ENCODE measurements around the gene NOVA2. TPM values are rescaled to one million over a fixed set of nuclear protein-coding genes. Genes with fewer than 3 reads are reported as not detected.

NOVA2 gene
- polyA plus RNA-seq, 1 of the 3 experiments (the other 2 are of a cell fraction): 1.9 TPM

DNA sequence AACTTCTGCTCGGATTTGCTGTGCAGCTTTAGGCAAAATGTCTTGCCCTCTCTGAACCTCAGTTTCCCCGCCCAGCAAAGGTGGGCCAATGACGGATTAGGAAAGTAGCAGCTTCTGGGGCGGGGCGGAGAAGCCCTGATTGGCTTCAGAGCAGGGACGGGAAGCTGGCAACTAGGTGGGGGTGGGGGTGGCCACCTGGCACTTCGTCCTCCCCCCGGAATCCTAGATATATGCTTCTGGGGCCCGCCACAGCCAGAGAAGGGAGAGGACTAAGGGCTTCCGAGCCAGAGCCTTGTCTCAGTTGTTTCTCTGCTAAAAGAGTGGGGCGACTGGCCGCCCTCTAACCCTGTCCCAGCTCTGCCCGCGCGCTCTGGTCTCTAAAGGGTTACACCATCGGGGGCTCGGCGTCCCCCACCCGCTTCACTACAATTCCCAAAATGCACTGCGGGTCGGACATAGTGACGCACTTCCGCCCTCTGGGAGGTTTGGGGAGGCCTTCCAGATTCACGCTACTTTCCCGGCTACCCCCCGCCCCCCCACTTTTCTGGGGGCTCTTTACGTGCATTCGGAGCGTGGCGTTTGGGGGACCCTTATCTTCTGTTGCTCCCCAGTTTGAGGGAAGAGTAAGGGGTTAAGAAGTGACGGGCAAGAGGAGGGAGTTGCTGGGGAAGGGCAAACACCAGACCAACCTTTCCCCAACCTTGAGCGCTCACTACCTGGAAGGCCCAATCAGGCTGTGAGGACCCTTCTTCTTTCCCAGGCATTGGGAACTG is 87.1 kb downstream of the NOVA2 start:
- H3K27ac ChIP-seq (ENCODE audit: low read depth in 2 of 2, low read length in 1 of 2): peak overlapping the region; percentile 78 to 92
- H3F3A ChIP-seq (replicated peaks; ENCODE audit: insufficient read depth): peaks cover 19% of the 10 kb centered on the region
- H3K27me3 ChIP-seq (ENCODE audit: insufficient read depth): no peaks in the 10 kb centered on the region
- peaks cover 3 to 39% of the 10 kb centered on the region in 2 experiments; a peak in 2 of 4 replicates for H3K4me1 ChIP-seq (ENCODE audit: control insufficient read depth in 1 of 2, insufficient read depth in 2 of 2, low read depth in 1 of 2, low read length in 1 of 2)
- peak overlapping the region; percentile 72 to 81 for H3K4me3 ChIP-seq (ENCODE audit: low read depth in 2 of 2, low read length in 1 of 2)
- H3K79me2 ChIP-seq (ENCODE audit: insufficient read depth): peaks cover 29% of the 10 kb centered on the region
- peak overlapping the region; percentile 75 for H2AFZ ChIP-seq (ENCODE audit: low read depth)
- H4K20me1 ChIP-seq (ENCODE audit: insufficient read depth): peaks cover 33% of the 10 kb centered on the region
- DNase-seq: peak; percentile 94
- peak overlapping the region; percentile 84 for H3K4me2 ChIP-seq
- CTCF ChIA-PET: interaction anchor here (0.8 to 9.9 kb wide), 6 partner anchors 16 to 117 kb away, joined by 3 to 130 read pairs (median 8); partner anchors contain the start of genes FOXA3, MYPOP, RSPH6A and SYMPK
- 2% methylated on average over 23 of the region's 32 CpGs for WGBS (ENCODE audit: low lambda C conversion rate)
- POLR2A ChIA-PET: interaction anchor here (0.6 to 1.6 kb wide), 4 partner anchors 16 to 123 kb away, joined by 3 to 19 read pairs (median 5); partner anchors contain the start of genes MYPOP and SYMPK
- no peaks in the 10 kb centered on the region for H3K9me2 ChIP-seq
- H3K9ac ChIP-seq: peak overlapping the region; percentile 77
- peaks cover 3 to 28% of the 10 kb centered on the region in 2 experiments for H3K36me3 ChIP-seq (replicated peaks in 1 of 2; ENCODE audit: control insufficient read depth in 1 of 2, insufficient read depth in 2 of 2, low read length in 1 of 2)
- TF ChIP-seq, protein P1, sequence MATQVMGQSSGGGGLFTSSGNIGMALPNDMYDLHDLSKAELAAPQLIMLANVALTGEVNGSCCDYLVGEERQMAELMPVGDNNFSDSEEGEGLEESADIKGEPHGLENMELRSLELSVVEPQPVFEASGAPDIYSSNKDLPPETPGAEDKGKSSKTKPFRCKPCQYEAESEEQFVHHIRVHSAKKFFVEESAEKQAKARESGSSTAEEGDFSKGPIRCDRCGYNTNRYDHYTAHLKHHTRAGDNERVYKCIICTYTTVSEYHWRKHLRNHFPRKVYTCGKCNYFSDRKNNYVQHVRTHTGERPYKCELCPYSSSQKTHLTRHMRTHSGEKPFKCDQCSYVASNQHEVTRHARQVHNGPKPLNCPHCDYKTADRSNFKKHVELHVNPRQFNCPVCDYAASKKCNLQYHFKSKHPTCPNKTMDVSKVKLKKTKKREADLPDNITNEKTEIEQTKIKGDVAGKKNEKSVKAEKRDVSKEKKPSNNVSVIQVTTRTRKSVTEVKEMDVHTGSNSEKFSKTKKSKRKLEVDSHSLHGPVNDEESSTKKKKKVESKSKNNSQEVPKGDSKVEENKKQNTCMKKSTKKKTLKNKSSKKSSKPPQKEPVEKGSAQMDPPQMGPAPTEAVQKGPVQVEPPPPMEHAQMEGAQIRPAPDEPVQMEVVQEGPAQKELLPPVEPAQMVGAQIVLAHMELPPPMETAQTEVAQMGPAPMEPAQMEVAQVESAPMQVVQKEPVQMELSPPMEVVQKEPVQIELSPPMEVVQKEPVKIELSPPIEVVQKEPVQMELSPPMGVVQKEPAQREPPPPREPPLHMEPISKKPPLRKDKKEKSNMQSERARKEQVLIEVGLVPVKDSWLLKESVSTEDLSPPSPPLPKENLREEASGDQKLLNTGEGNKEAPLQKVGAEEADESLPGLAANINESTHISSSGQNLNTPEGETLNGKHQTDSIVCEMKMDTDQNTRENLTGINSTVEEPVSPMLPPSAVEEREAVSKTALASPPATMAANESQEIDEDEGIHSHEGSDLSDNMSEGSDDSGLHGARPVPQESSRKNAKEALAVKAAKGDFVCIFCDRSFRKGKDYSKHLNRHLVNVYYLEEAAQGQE (IDR thresholded peaks at IDR 0.05; ENCODE audit: low read depth, low read length): 0 out of 2 replicates have a peak, but pooled peaks have one; percentile 2
- TF ChIP-seq TAF1 (IDR thresholded peaks at IDR 0.05; ENCODE audit: borderline replicate concordance, low read depth, low read length) (peak; percentile 43), FOSL2 (IDR thresholded peaks at IDR 0.05; ENCODE audit: borderline replicate concordance, low read depth) (no peak), NRF1 (IDR thresholded peaks at IDR 0.05; ENCODE audit: low read depth, low read length) (no peak), YY1 (IDR thresholded peaks at IDR 0.05; ENCODE audit: low read depth) (peak; percentile 48; the same call in 1 of the 2 replicates), POLR2AphosphoS5 (IDR thresholded peaks at IDR 0.05; ENCODE audit: low read depth, low read length) (peak; percentile 71; the same call in 1 of the 2 replicates), CHD2 (IDR thresholded peaks at IDR 0.05; ENCODE audit: low read length, partially characterized antibody) (peak; percentile 84), ELF1 (IDR thresholded peaks at IDR 0.05) (peak; percentile 71), TCF12 (IDR thresholded peaks at IDR 0.05) (no peak), GABPA (IDR thresholded peaks at IDR 0.05; ENCODE audit: low read depth) (peak; percentile 87), SIN3A (IDR thresholded peaks at IDR 0.05; ENCODE audit: borderline replicate concordance, low read depth, low read length) (peak; percentile 29; the same call in 1 of the 2 replicates)
- TF ChIP-seq, protein P2, sequence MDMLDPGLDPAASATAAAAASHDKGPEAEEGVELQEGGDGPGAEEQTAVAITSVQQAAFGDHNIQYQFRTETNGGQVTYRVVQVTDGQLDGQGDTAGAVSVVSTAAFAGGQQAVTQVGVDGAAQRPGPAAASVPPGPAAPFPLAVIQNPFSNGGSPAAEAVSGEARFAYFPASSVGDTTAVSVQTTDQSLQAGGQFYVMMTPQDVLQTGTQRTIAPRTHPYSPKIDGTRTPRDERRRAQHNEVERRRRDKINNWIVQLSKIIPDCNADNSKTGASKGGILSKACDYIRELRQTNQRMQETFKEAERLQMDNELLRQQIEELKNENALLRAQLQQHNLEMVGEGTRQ (IDR thresholded peaks at IDR 0.05; ENCODE audit: borderline replicate concordance, low read depth, low read length): no peak
- TF ChIP-seq, protein P3, sequence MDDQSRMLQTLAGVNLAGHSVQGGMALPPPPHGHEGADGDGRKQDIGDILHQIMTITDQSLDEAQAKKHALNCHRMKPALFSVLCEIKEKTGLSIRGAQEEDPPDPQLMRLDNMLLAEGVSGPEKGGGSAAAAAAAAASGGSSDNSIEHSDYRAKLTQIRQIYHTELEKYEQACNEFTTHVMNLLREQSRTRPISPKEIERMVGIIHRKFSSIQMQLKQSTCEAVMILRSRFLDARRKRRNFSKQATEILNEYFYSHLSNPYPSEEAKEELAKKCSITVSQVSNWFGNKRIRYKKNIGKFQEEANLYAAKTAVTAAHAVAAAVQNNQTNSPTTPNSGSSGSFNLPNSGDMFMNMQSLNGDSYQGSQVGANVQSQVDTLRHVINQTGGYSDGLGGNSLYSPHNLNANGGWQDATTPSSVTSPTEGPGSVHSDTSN (IDR thresholded peaks at IDR 0.05): peak; percentile 36; the same call in 1 of the 2 replicates
- TF ChIP-seq, protein P4, sequence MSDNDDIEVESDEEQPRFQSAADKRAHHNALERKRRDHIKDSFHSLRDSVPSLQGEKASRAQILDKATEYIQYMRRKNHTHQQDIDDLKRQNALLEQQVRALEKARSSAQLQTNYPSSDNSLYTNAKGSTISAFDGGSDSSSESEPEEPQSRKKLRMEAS (IDR thresholded peaks at IDR 0.05; ENCODE audit: low read depth): peak; percentile 67; the same call in 1 of the 2 replicates
- H3K9me3 ChIP-seq: no peaks in the 10 kb centered on the region
